AG20443 (cell line): ENCODE results near the gene ADI1.
A peak's percentile ranks its signal among the peaks of the same experiment; 100 is the strongest.
"Not testable (repeated sequence)": the region's sequence is repeated elsewhere in the genome, so short reads cannot be mapped to it uniquely, and the experiment has no call there.

Source experiments
- DNase-seq: peaks from one replicate; pipeline ENCODE4 v3.0.0; 2012; ENCODE audit warnings: low spot score, mixed read lengths

Gene ADI1

GRCh38 chr2:3529316-3530025, 10.1 kb upstream of the ADI1 start:
- DNase-seq: no peak

- no peak for DNase-seq
These were observed 8.8 kb upstream of the ADI1 start for GRCh38 chr2:3527886-3528785.

- DNase-seq: no peak
These were observed 7.5 kb upstream of the ADI1 start for GRCh38 chr2:3526871-3527270.

- peak; percentile 55 for DNase-seq
These were observed 4.3 kb upstream of the ADI1 start for GRCh38 chr2:3523551-3524041.

- peak; percentile 28 for DNase-seq
These were observed 3.7 kb upstream of the ADI1 start for GRCh38 chr2:3522961-3523421.

- DNase-seq: no peak
These were observed 1.3 kb upstream of the ADI1 start for GRCh38 chr2:3520591-3520990.

- peak; percentile 100 for DNase-seq
These were observed 656 bp downstream of the ADI1 start for GRCh38 chr2:3518496-3519254.

GRCh38 chr2:3517948-3518495, 1.3 kb downstream of the ADI1 start:
- DNase-seq: no peak

GRCh38 chr2:3516831-3517230, 2.5 kb downstream of the ADI1 start:
- DNase-seq: no peak

GRCh38 chr2:3515438-3515837, 3.9 kb downstream of the ADI1 start:
- not testable (repeated sequence) for DNase-seq

- DNase-seq: no peak
These were observed 6.1 kb downstream of the ADI1 start for GRCh38 chr2:3513026-3513810.

- DNase-seq: no peak
These were observed 7.2 kb downstream of the ADI1 start for GRCh38 chr2:3512086-3512485.

GRCh38 chr2:3505771-3506170, 13.6 kb downstream of the ADI1 start:
- no peak for DNase-seq

- no peak for DNase-seq
These were observed 14.6 kb downstream of the ADI1 start for GRCh38 chr2:3504741-3505140.

- DNase-seq: no peak
These were observed 15.8 kb downstream of the ADI1 start for GRCh38 chr2:3503483-3503882.

- DNase-seq: no peak
These were observed 16.3 kb downstream of the ADI1 start for GRCh38 chr2:3503046-3503445.

GRCh38 chr2:3500326-3500899, 18.9 kb downstream of the ADI1 start:
- no peak for DNase-seq

GRCh38 chr2:3498783-3499394, 20.4 kb downstream of the ADI1 start:
- DNase-seq: no peak

GRCh38 chr2:3496708-3497080, 22.6 kb downstream of the ADI1 start:
- not testable (repeated sequence) for DNase-seq

- no peak for DNase-seq
These were observed 24.2 kb downstream of the ADI1 start for GRCh38 chr2:3494984-3495666.
